HT-29 (cell line): ENCODE measurements around the gene MNS1. TPM values are rescaled to one million over a fixed set of nuclear protein-coding genes. Genes with fewer than 3 reads are reported as not detected.
A peak's percentile ranks its signal among the peaks of the same experiment; 100 is the strongest.
"Not testable (repeated sequence)": the region's sequence is repeated elsewhere in the genome, so short reads cannot be mapped to it uniquely, and the experiment has no call there.

Experiments used
- DNase-seq: peaks from one replicate; pipeline ENCODE4 v3.0.0-alpha.2; 2015; ENCODE audit warnings: low spot score
- total RNA-seq: library from RNA; depleted of rRNA; stranded (reverse); fragments of >200 nt; shearing (Covaris generic); gene quantifications from 2 replicates; pipeline ENCODE4 v1.2.3, GENCODE V29; 2014; rRNA removed

MNS1 gene
- total RNA-seq = 4.0 and 6.8 TPM in 2 replicates

- DNase-seq = peak; percentile 99
Observed at GRCh38 chr15:56464893-56465520, at the start of gene MNS1. TSS of gene MNS1 (minus strand) at chr15:56465137. CDS start at chr15:56464972, 165 bp downstream.

GRCh38 chr15:56496635-56497034 is 31.7 kb upstream of the MNS1 start:
- peak; percentile 85 for DNase-seq

- no peak for DNase-seq
Observed at GRCh38 chr15:56495533-56495932, 30.6 kb upstream of the MNS1 start.

- peak; percentile 34 for DNase-seq
Observed at GRCh38 chr15:56495053-56495452, 30.1 kb upstream of the MNS1 start.

GRCh38 chr15:56492791-56493555 is 28.0 kb upstream of the MNS1 start:
- DNase-seq = no peak

GRCh38 chr15:56492236-56492635 is 27.3 kb upstream of the MNS1 start:
- DNase-seq = no peak

- peak; percentile 92 for DNase-seq
Observed at GRCh38 chr15:56491110-56491722, 26.3 kb upstream of the MNS1 start.

GRCh38 chr15:56490461-56490860 is 25.5 kb upstream of the MNS1 start:
- DNase-seq = peak; percentile 63

- DNase-seq = not testable (repeated sequence)
Observed at GRCh38 chr15:56486206-56486605, 21.3 kb upstream of the MNS1 start.

GRCh38 chr15:56485426-56485825 is 20.5 kb upstream of the MNS1 start:
- not testable (repeated sequence) for DNase-seq

- DNase-seq = no peak
Observed at GRCh38 chr15:56484287-56484686, 19.4 kb upstream of the MNS1 start.

- no peak for DNase-seq
Observed at GRCh38 chr15:56475351-56475750, 10.4 kb upstream of the MNS1 start.

- no peak for DNase-seq
Observed at GRCh38 chr15:56473017-56473416, 8.1 kb upstream of the MNS1 start.

- DNase-seq = no peak
Observed at GRCh38 chr15:56472278-56472677, 7.3 kb upstream of the MNS1 start.

- DNase-seq = no peak
Observed at GRCh38 chr15:56471440-56472069, 6.6 kb upstream of the MNS1 start.

- DNase-seq = no peak
Observed at GRCh38 chr15:56469483-56469882, 4.5 kb upstream of the MNS1 start.

- DNase-seq = no peak
Observed at GRCh38 chr15:56468401-56468800, 3.5 kb upstream of the MNS1 start.

- DNase-seq = no peak
Observed at GRCh38 chr15:56467616-56468015, 2.7 kb upstream of the MNS1 start.

- DNase-seq = no peak
Observed at GRCh38 chr15:56460947-56461346, 4.0 kb downstream of the MNS1 start.

GRCh38 chr15:56460071-56460470 is 4.9 kb downstream of the MNS1 start:
- DNase-seq = no peak

- no peak for DNase-seq
Observed at GRCh38 chr15:56459096-56459495, 5.8 kb downstream of the MNS1 start.

- no peak for DNase-seq
Observed at GRCh38 chr15:56456229-56456628, 8.7 kb downstream of the MNS1 start.
